CD4-positive, alpha-beta T cell treated with Interleukin-17A for 4 hours (primary cell): ENCODE data around the gene GPR146.
A peak's percentile ranks its signal among the peaks of the same experiment; 100 is the strongest.

ENCODE experiments used
- DNase-seq: peaks from one replicate; pipeline ENCODE4 v3.0.0-alpha.2; 2020; ENCODE audit warnings: mixed read lengths

Gene GPR146

GRCh38 chr7:1079546-1079945 is 35.2 kb downstream of the GPR146 start:
- DNase-seq = no peak

GRCh38 chr7:1080252-1080920 is 36.0 kb downstream of the GPR146 start:
- DNase-seq = no peak

- DNase-seq = no peak
These were observed 36.5 kb downstream of the GPR146 start for GRCh38 chr7:1080921-1081255.

- no peak for DNase-seq
These were observed 37.0 kb downstream of the GPR146 start for GRCh38 chr7:1081336-1081735.

GRCh38 chr7:1081931-1082401 is 37.6 kb downstream of the GPR146 start:
- DNase-seq = no peak

GRCh38 chr7:1083729-1084657 is 39.6 kb downstream of the GPR146 start:
- no peak for DNase-seq

- DNase-seq = no peak
These were observed 40.9 kb downstream of the GPR146 start for GRCh38 chr7:1085266-1085665.

GRCh38 chr7:1085910-1086421 is 41.6 kb downstream of the GPR146 start:
- DNase-seq = no peak

- DNase-seq = peak; percentile 80
These were observed 42.5 kb downstream of the GPR146 start for GRCh38 chr7:1086588-1087464.

- DNase-seq = no peak
These were observed 43.1 kb downstream of the GPR146 start for GRCh38 chr7:1087465-1087814.

GRCh38 chr7:1087952-1088920 is 43.9 kb downstream of the GPR146 start, which contains the start of gene GPER1:
Gene GPER1, plus strand, starts transcription at chr7:1088113. Its CDS starts 3,616 bp downstream, at chr7:1091729.
- no peak for DNase-seq

GRCh38 chr7:1090236-1090635 is 45.9 kb downstream of the GPR146 start:
- no peak for DNase-seq

GRCh38 chr7:1090686-1091643 is 46.6 kb downstream of the GPR146 start:
- DNase-seq = no peak

GRCh38 chr7:1091644-1092027 is 47.3 kb downstream of the GPR146 start:
- no peak for DNase-seq

GRCh38 chr7:1092161-1092632 is 47.9 kb downstream of the GPR146 start:
- no peak for DNase-seq

GRCh38 chr7:1092806-1093501 is 48.6 kb downstream of the GPR146 start:
- DNase-seq = no peak

- DNase-seq = no peak
These were observed 49.1 kb downstream of the GPR146 start for GRCh38 chr7:1093502-1093843.

GRCh38 chr7:1093916-1094508 is 49.7 kb downstream of the GPR146 start:
- no peak for DNase-seq

GRCh38 chr7:1094870-1095269 is 50.5 kb downstream of the GPR146 start:
- no peak for DNase-seq
